NCI-H774 (cell line): ENCODE data around the gene NREP.
"Not testable (repeated sequence)": the region's sequence is repeated elsewhere in the genome, so short reads cannot be mapped to it uniquely, and the experiment has no call there.

Experiments
- DNase-seq: peaks from one replicate; lab custom pipeline; 2025; lab: John Stamatoyannopoulos, UW

Gene NREP

GRCh38 chr5:111739416-111739815 is 17.6 kb downstream of the NREP start:
- DNase-seq = no peak

DNA sequence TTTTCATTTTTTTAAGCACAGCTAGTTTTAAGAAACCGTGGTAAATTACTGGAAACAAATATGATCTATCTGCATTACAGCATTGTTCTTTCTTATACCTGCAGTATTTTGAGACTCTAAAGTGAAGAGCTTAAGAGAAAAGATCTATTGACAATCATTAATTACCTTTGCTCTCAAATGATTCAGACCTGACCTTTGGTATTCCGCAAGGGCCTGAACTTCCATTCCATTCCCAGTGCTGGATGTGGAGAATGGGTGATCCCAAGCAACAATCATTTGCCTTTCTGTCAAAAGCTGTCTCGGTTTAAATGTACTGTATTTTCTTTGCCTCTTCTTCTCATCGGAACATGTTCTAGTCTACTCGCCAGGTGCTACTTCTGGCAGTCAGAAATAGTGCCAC is 18.9 kb downstream of the NREP start:
- DNase-seq = no peak

- no peak for DNase-seq
These were observed 19.3 kb downstream of the NREP start for GRCh38 chr5:111737716-111738115.

DNA sequence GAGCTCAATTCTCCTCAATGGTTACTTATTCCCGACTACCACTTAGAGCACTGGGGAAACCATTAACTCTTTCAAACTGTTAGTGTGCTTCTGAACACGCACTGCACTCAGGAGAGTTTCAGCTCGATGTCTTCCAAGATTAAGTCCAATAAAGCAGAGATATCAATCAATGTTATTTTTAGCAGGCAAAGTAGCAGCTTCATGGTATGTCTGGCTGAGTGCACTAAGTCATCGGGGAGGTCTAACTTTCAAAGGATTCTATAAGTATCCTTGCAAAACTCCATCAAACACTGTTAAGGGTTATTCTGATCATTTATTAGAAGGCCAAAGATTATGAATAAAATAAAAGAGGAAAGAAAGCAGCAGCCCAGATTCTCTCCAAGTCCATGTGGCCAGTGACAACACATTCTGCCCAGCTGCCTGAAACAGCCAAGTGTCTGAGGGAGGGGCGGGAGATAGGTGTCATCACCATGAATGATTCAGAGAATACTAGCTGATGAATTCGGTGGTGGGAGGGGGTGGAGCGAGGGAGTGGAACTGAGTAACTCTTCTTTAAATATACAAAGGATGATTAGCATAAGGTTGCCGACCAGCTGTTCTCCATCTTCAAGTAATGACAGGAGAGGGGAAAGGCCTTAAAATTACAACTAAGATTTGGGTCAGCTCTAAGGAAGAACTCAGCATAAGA is 21.3 kb downstream of the NREP start:
- no peak for DNase-seq

DNA sequence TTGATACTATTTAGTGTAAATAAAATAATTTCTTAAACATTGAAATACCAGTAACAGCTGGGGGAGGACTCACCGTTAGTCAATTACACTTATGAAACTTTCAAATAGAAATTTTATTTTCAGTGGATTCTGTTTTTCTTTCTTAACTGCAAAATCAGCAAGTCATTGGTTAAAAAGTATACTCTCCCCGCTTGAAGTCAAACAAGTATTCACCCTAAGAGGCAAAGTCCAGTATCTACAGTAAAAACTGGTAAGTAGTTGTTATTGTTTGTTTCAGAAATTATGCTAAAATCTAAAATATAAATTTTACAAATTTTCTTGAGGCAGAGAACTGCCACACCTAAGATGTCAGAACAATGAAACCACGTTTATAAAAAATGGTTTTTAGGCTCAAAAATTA is 22.4 kb downstream of the NREP start:
- no peak for DNase-seq

DNA sequence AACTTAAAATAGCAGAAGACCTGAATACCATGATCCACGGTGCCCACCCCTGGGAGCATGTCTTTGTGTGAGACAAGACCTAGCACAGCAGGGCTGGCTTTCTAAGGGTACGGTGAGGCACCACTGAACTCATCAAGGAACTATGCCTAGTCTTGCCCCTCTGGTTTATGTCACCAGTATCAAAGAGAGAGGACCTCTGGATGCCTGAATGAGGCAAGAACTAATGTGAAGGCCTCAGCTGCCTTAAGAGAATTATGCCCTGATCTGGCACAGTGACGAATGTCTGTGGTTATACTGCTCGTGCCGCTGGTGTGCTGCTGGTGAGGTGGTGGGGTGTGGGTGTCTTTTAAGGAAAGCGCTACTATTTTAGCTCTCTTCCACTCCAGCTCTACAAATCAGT is 23.0 kb downstream of the NREP start:
- DNase-seq = no peak

GRCh38 chr5:111733571-111733970 is 23.4 kb downstream of the NREP start:
- DNase-seq = no peak

DNA sequence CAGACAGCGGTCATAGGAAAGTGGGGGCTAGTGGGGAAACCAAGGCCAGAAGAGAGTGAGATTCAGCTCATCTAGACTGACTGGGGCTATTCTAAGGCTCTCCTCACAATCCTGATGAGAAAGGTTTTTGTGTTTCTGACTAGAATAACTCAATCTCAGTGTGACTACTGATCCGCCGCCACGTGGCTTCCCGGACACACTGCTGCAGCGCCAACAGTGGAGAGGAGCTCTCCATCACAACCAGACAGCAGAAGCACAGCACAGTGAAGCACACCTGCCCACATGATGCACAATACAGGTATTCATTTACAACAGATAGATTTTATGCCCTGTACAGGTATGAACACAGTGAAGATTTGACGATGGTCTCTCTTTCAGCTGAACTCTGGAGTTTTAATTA is 25.4 kb downstream of the NREP start:
- no peak for DNase-seq

GRCh38 chr5:111730659-111731382 is 26.2 kb downstream of the NREP start:
- peak; percentile 21 for DNase-seq

GRCh38 chr5:111728941-111729340 is 28.1 kb downstream of the NREP start:
- DNase-seq = no peak

- no peak for DNase-seq
These were observed 30.0 kb downstream of the NREP start for GRCh38 chr5:111726986-111727385.

GRCh38 chr5:111722140-111722539 is 34.9 kb downstream of the NREP start:
- no peak for DNase-seq

DNA sequence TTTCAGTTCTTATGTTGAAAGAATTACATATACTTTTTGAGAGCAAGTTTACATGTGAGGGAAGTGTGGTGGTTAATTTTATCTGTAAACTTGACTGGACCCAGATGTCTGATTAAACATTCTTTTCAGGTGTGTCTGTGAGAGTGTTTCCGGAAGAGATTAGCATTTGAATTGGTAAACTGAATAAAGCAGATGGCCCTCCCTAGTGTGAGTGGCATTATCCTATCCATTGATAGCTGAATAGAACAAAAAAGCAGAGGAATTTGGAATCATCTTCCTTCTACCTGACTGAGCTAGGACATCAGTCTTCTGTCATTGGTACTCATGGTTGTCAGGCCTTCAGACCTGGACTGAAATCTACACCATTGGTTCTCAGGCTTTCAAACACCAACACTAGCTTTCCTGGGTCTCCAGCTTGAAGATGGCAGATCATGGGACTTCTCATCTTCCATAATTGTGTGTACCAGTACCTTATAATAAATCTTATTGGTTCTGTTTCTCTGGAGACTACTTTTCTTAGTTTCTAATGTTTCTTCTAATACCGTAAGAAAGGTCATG is 36.6 kb downstream of the NREP start:
- DNase-seq = no peak

DNA sequence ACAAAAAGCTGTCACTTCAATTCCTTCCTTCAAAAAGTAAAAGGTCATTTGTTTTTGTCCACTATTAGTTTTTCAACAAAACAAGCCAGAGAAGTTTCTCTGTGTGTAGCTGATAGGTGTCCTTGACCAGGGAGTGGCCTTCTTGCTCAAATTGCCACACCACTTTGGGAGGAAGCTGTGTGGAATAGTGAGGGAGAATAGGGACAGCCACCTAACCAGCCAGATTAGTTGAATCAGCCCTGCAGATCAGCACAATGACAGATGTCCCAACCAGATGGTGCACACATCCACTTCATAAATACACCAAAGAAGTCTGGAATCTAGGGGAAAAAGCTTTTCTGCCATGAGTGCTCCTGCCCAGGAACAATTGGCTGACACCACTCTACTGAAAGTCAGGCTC is 37.2 kb downstream of the NREP start:
- no peak for DNase-seq

DNA sequence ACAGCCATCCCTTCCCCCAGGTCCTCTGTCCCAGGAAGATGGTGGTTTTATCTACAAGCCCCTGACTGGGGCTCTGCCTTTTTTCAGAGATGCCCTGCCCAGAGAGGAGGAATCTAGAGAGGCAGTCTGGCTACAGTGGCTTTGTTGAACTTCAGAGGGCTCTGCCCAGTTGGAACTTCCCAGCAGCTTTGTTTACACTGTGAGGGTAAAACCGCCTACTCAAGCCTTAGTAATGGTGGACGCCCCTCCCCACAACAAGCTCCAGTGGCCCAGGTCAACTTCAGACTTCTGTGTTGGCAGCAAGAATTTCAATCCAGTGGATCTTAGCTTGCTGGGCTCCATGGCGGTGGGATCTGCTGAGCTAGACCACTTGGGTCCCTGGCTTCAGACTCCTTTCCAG is 40.2 kb downstream of the NREP start:
- DNase-seq = not testable (repeated sequence)

DNA sequence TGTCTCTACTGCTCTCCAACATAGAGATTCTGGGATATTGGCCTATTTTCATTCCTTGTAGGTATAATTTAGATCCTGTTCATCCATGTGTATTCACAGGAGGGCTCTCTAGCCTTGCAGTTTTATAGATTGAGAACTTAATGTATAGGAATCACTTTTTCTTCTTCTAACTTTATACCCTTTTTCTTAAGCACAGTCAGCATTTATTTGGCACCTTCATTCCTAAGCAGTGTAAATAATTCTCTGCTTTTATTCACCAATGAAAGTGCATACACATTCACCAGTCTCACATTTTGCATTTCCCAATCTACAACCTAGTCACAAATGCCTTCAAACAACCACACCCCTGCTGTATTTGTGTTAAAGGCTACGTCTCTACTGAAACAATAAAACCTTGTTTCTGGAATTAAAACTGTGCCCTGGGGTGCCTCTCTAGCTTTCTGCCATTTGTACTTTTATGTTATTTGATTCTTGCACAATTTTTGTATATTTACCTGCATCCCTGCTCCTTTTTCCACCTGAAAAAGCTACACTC is 49.3 kb downstream of the NREP start:
- DNase-seq = no peak

DNA sequence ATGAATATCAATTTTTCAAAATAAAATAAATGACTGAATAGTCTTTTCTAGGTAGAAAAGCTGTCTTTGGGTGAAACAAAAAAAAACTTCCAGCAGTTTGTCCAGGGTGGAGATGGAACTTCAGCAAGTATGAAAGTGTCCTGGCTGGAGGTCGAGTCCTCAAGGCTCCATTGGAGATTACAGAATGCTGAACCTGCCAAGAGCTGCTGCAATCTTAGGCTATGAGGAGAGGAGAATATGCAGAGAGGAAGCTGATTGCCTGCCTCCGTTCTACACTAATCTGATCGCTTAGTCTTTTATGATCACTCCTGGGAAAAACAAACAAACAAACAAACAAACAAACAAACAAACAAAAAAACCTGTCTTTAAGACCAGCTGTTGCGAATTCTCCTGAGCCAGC is 50.6 kb downstream of the NREP start:
- DNase-seq = no peak

DNA sequence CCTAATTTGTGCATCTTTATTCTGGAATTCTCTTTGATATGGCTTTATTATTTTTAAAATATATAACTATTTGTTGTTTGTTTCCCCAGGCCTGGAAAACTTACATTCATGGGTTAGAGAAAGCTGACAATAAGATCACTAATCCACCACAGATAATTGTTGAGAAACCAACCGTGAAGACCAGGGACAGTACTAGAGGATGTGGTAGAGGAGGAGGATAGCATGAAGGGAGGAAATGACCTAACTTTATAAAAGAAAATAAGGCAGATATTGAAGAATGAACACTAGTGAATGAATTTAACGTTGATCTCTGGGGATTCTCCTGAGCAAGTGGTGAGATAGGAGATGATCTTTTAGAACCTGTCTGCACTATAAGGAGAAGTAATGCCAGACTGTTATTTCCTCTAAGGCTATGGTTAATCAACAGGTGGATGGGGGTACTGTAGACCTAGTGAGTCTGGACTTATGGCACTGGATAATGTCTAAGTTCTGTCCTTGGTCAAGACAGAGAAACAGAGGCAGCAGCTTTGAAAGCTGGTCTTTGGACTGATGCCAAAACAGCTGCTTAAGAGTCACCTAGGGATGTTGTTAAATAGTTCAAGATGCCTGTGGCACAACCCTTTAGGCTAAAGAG is 52.4 kb downstream of the NREP start:
- DNase-seq = no peak

GRCh38 chr5:111703662-111704061 is 53.3 kb downstream of the NREP start:
- no peak for DNase-seq

- DNase-seq = no peak
These were observed 57.0 kb downstream of the NREP start for GRCh38 chr5:111699976-111700375.

DNA sequence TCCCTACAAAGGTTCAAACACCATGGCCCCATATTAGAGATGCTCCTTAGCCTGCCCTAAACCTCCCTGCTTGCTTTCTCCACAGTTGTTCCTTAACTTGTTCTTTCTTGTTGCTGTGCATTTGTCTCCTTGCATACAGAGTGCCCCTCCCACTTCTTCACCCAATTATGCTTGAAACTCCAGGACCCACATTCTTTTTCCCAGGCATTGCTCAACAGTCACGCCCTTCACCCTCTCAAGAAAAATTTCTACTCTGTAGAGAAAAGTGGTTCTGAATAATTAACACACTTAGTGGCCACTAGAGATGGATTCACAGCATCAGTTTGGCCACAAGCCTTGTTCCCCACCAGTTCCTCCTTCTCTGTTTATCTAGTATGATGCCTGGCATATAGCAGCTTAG is 57.7 kb downstream of the NREP start:
- DNase-seq = no peak

GRCh38 chr5:111697881-111698757 is 58.9 kb downstream of the NREP start:
- DNase-seq = no peak
